Measurements from ENCODE around the gene EPHB6.
A peak's percentile ranks its signal among the peaks of the same experiment; 100 is the strongest.

The EPHB6 gene

GRCh38 chr7:142847353-142847752 is 7.5 kb upstream of the EPHB6 start:
- H3K9ac ChIP-seq, result no peak overlapping the region
- TF ChIP-seq Cebpa-rat (IDR thresholded peaks at IDR 0.05), result no peak
- no peaks in the 10 kb centered on the region for H3K9me3 ChIP-seq (replicated peaks in 1 of 11)
- no peaks in the 10 kb centered on the region for H3K36me3 ChIP-seq
- no peaks in the 10 kb centered on the region for H3K27me3 ChIP-seq
- no peak overlapping the region for H3K27ac ChIP-seq
- H3K4me1 ChIP-seq, result peaks cover 0 to 5% (median 0%) of the 10 kb centered on the region in 10 experiments; a peak in 1 of 20 replicates
- H3K4me3 ChIP-seq, result no peak overlapping the region
- no peak overlapping the region for H3K4me2 ChIP-seq
- no peaks in the 10 kb centered on the region for H4K20me1 ChIP-seq

DNA sequence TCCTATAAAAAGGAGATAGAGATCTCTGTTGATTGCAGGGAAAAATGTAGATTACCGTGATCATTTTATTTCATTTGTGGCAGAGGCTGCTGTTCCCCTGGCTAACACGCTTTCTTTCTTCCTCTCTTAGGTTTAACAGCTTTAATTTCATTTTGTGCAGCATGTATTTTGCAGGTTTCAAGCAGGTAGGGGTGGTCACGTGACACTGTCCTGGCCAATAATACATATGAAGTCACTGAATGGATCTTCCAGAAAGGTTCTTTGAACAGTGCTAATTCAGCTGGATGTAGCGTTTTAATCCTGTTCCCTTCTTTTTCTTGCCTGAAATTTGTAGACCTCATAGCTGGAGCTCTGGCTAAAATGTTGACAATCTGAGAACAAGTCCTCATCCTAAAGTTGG is 3.6 kb upstream of the EPHB6 start:
- Histone ChIP-seq H3K9me3 (replicated peaks in 1 of 11) (no peaks in the 10 kb centered on the region), H3K27me3 (no peaks in the 10 kb centered on the region; a peak in 1 of 22 replicates), H3K27ac (no peak overlapping the region), H3K9ac (no peak overlapping the region), H3K36me3 (no peaks in the 10 kb centered on the region), H3K4me1 (peaks cover 11 to 18% (median 16%) of the 10 kb centered on the region in 10 experiments; a peak in 19 of 20 replicates), H3K4me3 (no peak overlapping the region), H4K20me1 (no peaks in the 10 kb centered on the region; a peak in 1 of 22 replicates), H3K4me2 (no peak overlapping the region)
- TF ChIP-seq Cebpa-rat (IDR thresholded peaks at IDR 0.05), result no peak

DNA sequence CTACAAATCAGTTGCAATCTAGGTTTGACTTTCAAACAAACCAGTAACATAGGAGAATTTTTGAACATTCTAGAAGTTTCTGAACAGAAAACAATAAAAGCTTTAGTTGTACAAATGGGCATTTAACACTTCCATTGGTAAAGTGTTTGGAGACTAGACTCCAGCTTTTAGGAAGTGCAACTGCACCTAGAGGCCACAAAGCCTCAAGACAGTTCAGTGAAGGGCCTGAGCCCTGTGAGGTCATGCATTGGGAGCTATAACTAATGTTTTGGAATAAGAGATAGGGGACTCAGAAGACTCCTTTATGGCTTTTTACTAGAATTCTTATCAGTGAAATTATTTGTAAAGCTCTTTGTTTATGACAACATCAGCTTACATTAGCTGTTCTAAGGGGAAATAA is 3.0 kb upstream of the EPHB6 start:
- Histone ChIP-seq H3K4me1 (peaks cover 11 to 24% (median 16%) of the 10 kb centered on the region in 10 experiments; a peak in 19 of 20 replicates), H3K27ac (no peak overlapping the region), H3K4me3 (no peak overlapping the region), H3K9me3 (replicated peaks in 1 of 11) (no peaks in the 10 kb centered on the region), H4K20me1 (no peaks in the 10 kb centered on the region; a peak in 1 of 22 replicates), H3K36me3 (no peaks in the 10 kb centered on the region), H3K27me3 (no peaks in the 10 kb centered on the region; a peak in 1 of 22 replicates), H3K4me2 (no peak overlapping the region), H3K9ac (no peak overlapping the region)
- no peak for TF ChIP-seq Cebpa-rat (IDR thresholded peaks at IDR 0.05)

DNA sequence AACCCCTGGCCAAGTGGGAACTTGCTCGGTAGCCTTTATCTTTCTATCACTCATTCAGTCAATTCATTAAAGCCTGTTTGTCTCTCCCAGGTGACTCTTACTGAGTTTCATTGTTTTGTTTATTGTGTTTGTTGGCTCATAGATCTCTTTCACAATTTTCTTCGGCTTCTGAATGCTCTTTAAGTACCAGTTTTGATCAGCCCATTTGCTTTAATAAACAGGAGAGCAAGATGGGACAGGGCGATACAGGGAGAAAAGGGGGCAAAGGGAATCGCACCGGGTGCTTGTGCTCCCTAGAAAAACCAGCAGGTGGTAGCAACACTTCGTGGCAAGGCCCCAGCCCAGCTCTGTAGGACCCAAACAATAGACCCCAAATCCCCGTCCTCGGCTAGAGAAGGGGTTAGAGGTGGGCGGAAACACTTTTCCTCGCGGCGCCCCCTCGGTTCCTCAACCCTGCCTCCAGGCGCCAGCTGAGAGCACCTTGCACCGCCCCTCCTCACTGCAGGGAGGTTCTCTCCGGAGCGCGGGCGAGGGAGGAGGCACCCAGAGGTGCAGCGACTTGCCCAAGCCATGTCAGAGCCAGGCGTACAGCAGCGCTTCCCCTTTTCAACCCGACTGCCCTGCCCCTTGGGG is 1.0 kb upstream of the EPHB6 start:
- no peak for TF ChIP-seq Cebpa-rat (IDR thresholded peaks at IDR 0.05)
- H3K9me3 ChIP-seq (replicated peaks in 1 of 11), result no peaks in the 10 kb centered on the region
- H4K20me1 ChIP-seq, result no peaks in the 10 kb centered on the region; a peak in 1 of 22 replicates
- no peaks in the 10 kb centered on the region; a peak in 1 of 22 replicates for H3K27me3 ChIP-seq
- H3K4me3 ChIP-seq, result peak overlapping the region; percentile 66 to 89 (median 81)
- H3K9ac ChIP-seq, result peak overlapping the region; percentile 80 to 89 (median 85)
- H3K27ac ChIP-seq, result peak overlapping the region; percentile 49 to 89 (median 80)
- peaks cover 11 to 29% (median 16%) of the 10 kb centered on the region in 10 experiments; a peak in 19 of 20 replicates for H3K4me1 ChIP-seq
- H3K4me2 ChIP-seq, result peak overlapping the region; percentile 81 to 99 (median 97)
- no peaks in the 10 kb centered on the region for H3K36me3 ChIP-seq

DNA sequence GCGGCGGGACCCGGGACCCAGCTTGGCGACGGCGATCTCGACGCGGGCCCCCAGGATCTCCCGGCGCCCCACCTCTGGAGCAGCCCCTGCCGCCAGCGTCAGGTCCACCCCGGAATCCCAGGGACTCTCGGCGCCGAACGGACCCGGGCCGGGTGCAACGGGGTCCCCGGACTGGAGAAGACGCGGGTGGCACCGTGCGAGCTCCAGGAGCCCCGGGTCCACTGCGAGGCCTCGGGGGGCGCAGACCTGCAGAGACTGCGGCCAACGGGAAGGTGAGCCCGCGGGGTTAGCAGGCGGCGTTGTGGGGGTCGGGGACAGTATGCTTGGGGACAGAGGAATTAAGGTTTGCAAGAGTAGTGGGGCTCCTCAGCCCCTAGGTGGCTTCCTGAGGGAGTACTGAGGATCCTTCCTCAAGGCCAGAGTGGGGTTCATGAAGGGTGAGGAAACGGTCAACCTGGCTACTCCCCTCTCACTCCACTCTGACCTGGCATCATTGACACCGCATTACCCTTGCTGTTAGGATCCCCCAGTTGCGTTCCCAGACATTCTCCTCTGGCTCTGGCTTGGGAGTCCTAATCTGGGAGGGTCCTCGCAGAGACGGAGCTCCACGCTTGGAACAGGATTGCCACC is 353 bp downstream of the EPHB6 start:
- no peak for TF ChIP-seq Cebpa-rat (IDR thresholded peaks at IDR 0.05)
- Histone ChIP-seq H3K27ac (peak overlapping the region in 10 of 11 experiments; percentile 70 to 89 (median 80); a peak in 20 of 22 replicates), H4K20me1 (no peaks in the 10 kb centered on the region; a peak in 1 of 22 replicates), H3K36me3 (no peaks in the 10 kb centered on the region), H3K9me3 (replicated peaks in 1 of 11) (no peaks in the 10 kb centered on the region), H3K27me3 (no peaks in the 10 kb centered on the region; a peak in 1 of 22 replicates), H3K4me1 (peaks cover 11 to 29% (median 16%) of the 10 kb centered on the region in 10 experiments; a peak in 19 of 20 replicates), H3K4me2 (peak overlapping the region; percentile 81 to 99 (median 97)), H3K9ac (peak overlapping the region; percentile 80 to 89 (median 85)), H3K4me3 (peak overlapping the region; percentile 66 to 89 (median 81))

- H3K4me3 ChIP-seq, result peak overlapping the region; percentile 66 to 89 (median 81); a peak in 19 of 20 replicates
- peak overlapping the region; percentile 81 to 99 (median 97) for H3K4me2 ChIP-seq
Observed at GRCh38 chr7:142855756-142856564, 1.1 kb downstream of the EPHB6 start.

DNA sequence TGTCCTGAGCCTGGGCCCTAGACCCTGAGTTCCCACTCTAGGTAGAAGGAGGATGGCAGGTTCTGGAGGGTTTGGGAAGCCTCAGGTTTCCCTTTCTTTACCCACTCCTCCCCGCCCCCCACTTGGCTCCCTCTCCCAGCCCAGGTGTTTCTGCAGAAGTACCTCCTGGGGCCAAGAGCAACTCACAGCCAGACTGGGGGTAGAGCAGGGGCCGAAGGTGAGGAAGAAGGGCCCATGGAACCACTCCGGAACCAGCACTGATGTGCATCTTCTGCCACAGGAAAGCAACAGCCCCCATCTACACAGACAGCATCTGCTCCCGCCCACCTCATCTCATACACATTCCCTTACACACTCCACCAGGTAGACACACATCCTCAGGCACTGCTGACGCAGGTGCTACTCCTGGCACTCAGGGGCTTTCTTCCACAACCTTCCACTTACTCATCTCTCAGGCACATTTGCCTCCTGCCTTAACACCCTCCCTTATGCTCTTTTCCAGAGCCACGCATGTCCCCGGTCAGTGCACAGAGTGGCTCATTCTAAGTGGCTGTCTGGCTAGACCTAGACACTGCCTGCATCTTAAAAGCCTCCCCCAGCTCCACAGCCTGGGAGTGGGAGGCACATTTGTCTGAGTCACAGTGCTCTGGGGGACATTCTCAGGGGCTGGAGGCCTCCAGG is 1.8 kb downstream of the EPHB6 start:
- Histone ChIP-seq H4K20me1 (no peaks in the 10 kb centered on the region; a peak in 1 of 22 replicates), H3K9ac (no peak overlapping the region), H3K4me1 (peaks cover 11 to 30% (median 17%) of the 10 kb centered on the region in 10 experiments), H3K36me3 (0 out of 22 replicates have a peak, but pooled peaks cover 0 to 5% (median 0%) of the 10 kb centered on the region in 11 experiments), H3K9me3 (replicated peaks in 1 of 11) (no peaks in the 10 kb centered on the region), H3K4me2 (peak overlapping the region in 9 of 11 experiments; percentile 93 to 99 (median 98); a peak in 7 of 22 replicates), H3K4me3 (no peak overlapping the region), H3K27me3 (no peaks in the 10 kb centered on the region; a peak in 1 of 22 replicates), H3K27ac (no peak overlapping the region)
- no peak for TF ChIP-seq Cebpa-rat (IDR thresholded peaks at IDR 0.05)

More at GRCh38 chr7:142855756-142856564, 1.1 kb downstream of the EPHB6 start:
- Histone ChIP-seq H3K4me1 (peaks cover 11 to 29% (median 16%) of the 10 kb centered on the region in 10 experiments; a peak in 19 of 20 replicates), H3K9ac (peak overlapping the region in 6 of 11 experiments; percentile 84 to 89 (median 86); a peak in 9 of 22 replicates), H3K36me3 (no peaks in the 10 kb centered on the region), H4K20me1 (no peaks in the 10 kb centered on the region; a peak in 1 of 22 replicates), H3K27me3 (no peaks in the 10 kb centered on the region; a peak in 1 of 22 replicates), H3K27ac (no peak overlapping the region), H3K9me3 (replicated peaks in 1 of 11) (no peaks in the 10 kb centered on the region)
- no peak for TF ChIP-seq Cebpa-rat (IDR thresholded peaks at IDR 0.05)

- no peak for TF ChIP-seq Cebpa-rat (IDR thresholded peaks at IDR 0.05)
- H3K4me1 ChIP-seq, result peaks cover 10 to 39% (median 26%) of the 10 kb centered on the region in 10 experiments
- no peaks in the 10 kb centered on the region; a peak in 1 of 22 replicates for H3K27me3 ChIP-seq
- no peak overlapping the region for H3K27ac ChIP-seq
- H3K4me3 ChIP-seq, result no peak overlapping the region
- H3K9ac ChIP-seq, result no peak overlapping the region
- H4K20me1 ChIP-seq, result no peaks in the 10 kb centered on the region; a peak in 1 of 22 replicates
- H3K4me2 ChIP-seq, result peak overlapping the region in 3 of 11 experiments; percentile 5 to 97 (median 6); a peak in 1 of 22 replicates
- no peaks in the 10 kb centered on the region for H3K9me3 ChIP-seq (replicated peaks in 1 of 11)
- H3K36me3 ChIP-seq, result peaks cover 0 to 9% (median 0%) of the 10 kb centered on the region in 11 experiments; a peak in 1 of 22 replicates
Observed at GRCh38 chr7:142857625-142858024, 2.7 kb downstream of the EPHB6 start.

Data from BLaER1 treated with 17β-estradiol and CSF1 and Interleukin-3, amounts not matched to agents 10 nM and 100 nM (cell line).